ENCODE results near the gene UBAC1.

The UBAC1 gene

GRCh38 chr9:135937521-135938489 is 23.4 kb downstream of the UBAC1 start:
- no peak for DNase-seq

- no peak for DNase-seq
These were observed 28.1 kb downstream of the UBAC1 start for GRCh38 chr9:135933114-135933513.

- DNase-seq = no peak
These were observed 28.5 kb downstream of the UBAC1 start for GRCh38 chr9:135932656-135933055.

- DNase-seq = no peak
These were observed 29.8 kb downstream of the UBAC1 start for GRCh38 chr9:135931349-135931820.

GRCh38 chr9:135930446-135931345 is 30.5 kb downstream of the UBAC1 start:
- no peak for DNase-seq

- DNase-seq = no peak
These were observed 31.3 kb downstream of the UBAC1 start for GRCh38 chr9:135929656-135930445.

- DNase-seq = no peak
These were observed 32.2 kb downstream of the UBAC1 start for GRCh38 chr9:135928731-135929655.

- DNase-seq = no peak
These were observed 33.0 kb downstream of the UBAC1 start for GRCh38 chr9:135928074-135928730.

GRCh38 chr9:135927195-135928013 is 33.8 kb downstream of the UBAC1 start:
- no peak for DNase-seq

GRCh38 chr9:135926402-135927194 is 34.6 kb downstream of the UBAC1 start:
- DNase-seq = peak; percentile 74 to 78

- DNase-seq = peak; percentile 72 to 76
These were observed 35.6 kb downstream of the UBAC1 start for GRCh38 chr9:135925496-135926133.

- DNase-seq = peak in 1 of 2 donors; percentile 21
These were observed 36.4 kb downstream of the UBAC1 start for GRCh38 chr9:135924628-135925338.

GRCh38 chr9:135923508-135923907 is 37.7 kb downstream of the UBAC1 start:
- no peak for DNase-seq

GRCh38 chr9:135921749-135922310 is 39.3 kb downstream of the UBAC1 start:
- DNase-seq = no peak

- DNase-seq = no peak
These were observed 40.1 kb downstream of the UBAC1 start for GRCh38 chr9:135920973-135921585.

- DNase-seq = no peak
These were observed 40.8 kb downstream of the UBAC1 start for GRCh38 chr9:135920256-135920930.
